Chondrocyte (in vitro differentiated cells): ENCODE data around the gene PCCA. TPM values are rescaled to one million over a fixed set of nuclear protein-coding genes. Genes with fewer than 3 reads are reported as not detected.

Experiments used
- DNase-seq: peaks from one replicate; pipeline ENCODE4 v3.0.0; 2021; ENCODE audit warnings: mixed read lengths, low spot score
- H3K27ac Mint-ChIP-seq: one replicate; pipeline ENCODE4 v1.8.0; 2021; ENCODE audit warnings: mild to moderate bottlenecking, moderate library complexity, mixed read lengths; ENCODE audit not compliant: unreplicated experiment
- H3K27me3 Mint-ChIP-seq: 2 replicates; pipeline ENCODE4 v1.8.0; 2021; ENCODE audit warnings: low read depth, mixed read lengths
- H3K36me3 Mint-ChIP-seq: 2 replicates; pipeline ENCODE4 v1.8.0; 2021; ENCODE audit warnings: low read depth, mixed read lengths
- H3K4me1 Mint-ChIP-seq: 2 replicates; pipeline ENCODE4 v1.8.0; 2021; ENCODE audit warnings: low read depth, mild to moderate bottlenecking, mixed read lengths
- H3K4me3 Mint-ChIP-seq: one replicate; pipeline ENCODE4 v1.8.0; 2021; ENCODE audit warnings: mild to moderate bottlenecking, moderate library complexity, mixed read lengths; ENCODE audit not compliant: unreplicated experiment
- H3K9me3 Mint-ChIP-seq: 2 replicates; pipeline ENCODE4 v1.8.0; 2021; ENCODE audit warnings: low read depth, mixed read lengths
- CTCF ChIP-seq: fragments of 200-600 bp; sonication (generic); IDR thresholded peaks from 2 replicates; pipeline ENCODE4 v1.5.0; 2021; ENCODE audit warnings: antibody characterized with exemption, mild to moderate bottlenecking, moderate library complexity
- total RNA-seq: library from RNA; stranded (reverse); gene quantifications from 3 replicates; pipeline ENCODE4 v1.2.1, GENCODE V29; 2021

Gene PCCA
- total RNA-seq, 1 donor from 2014 or later = 15.1 TPM

GRCh38 chr13:100476963-100477362 is 388.1 kb downstream of the PCCA start:
- Mint-ChIP-seq H3K27me3 (no peaks in the 10 kb centered on the region), H3K4me1 (no peaks in the 10 kb centered on the region), H3K4me3 (no peak overlapping the region), H3K36me3 (no peaks in the 10 kb centered on the region), H3K9me3 (no peaks in the 10 kb centered on the region), H3K27ac (no peak overlapping the region)
- no peak for DNase-seq
- TF ChIP-seq CTCF = no peak

- Mint-ChIP-seq H3K4me3 (no peak overlapping the region), H3K4me1 (no peaks in the 10 kb centered on the region), H3K27me3 (no peaks in the 10 kb centered on the region), H3K9me3 (no peaks in the 10 kb centered on the region), H3K36me3 (no peaks in the 10 kb centered on the region), H3K27ac (no peak overlapping the region)
- TF ChIP-seq CTCF = no peak
- no peak for DNase-seq
These were observed 389.4 kb downstream of the PCCA start for GRCh38 chr13:100478107-100478809.

GRCh38 chr13:100480676-100481075 is 391.8 kb downstream of the PCCA start:
- no peak overlapping the region for H3K27ac Mint-ChIP-seq
- TF ChIP-seq CTCF = no peak

GRCh38 chr13:100483139-100483538 is 394.2 kb downstream of the PCCA start:
- H3K27ac Mint-ChIP-seq = no peak overlapping the region
- DNase-seq = no peak
- no peak for TF ChIP-seq CTCF
- no peaks in the 10 kb centered on the region for H3K27me3 Mint-ChIP-seq
- H3K9me3 Mint-ChIP-seq = no peaks in the 10 kb centered on the region
- no peaks in the 10 kb centered on the region for H3K36me3 Mint-ChIP-seq
- H3K4me3 Mint-ChIP-seq = no peak overlapping the region
- peaks cover 7% of the 10 kb centered on the region for H3K4me1 Mint-ChIP-seq

More at GRCh38 chr13:100480676-100481075, 391.8 kb downstream of the PCCA start:
- Mint-ChIP-seq H3K4me1 (peaks cover 3% of the 10 kb centered on the region), H3K9me3 (no peaks in the 10 kb centered on the region), H3K27me3 (no peaks in the 10 kb centered on the region), H3K36me3 (no peaks in the 10 kb centered on the region), H3K4me3 (no peak overlapping the region)
- DNase-seq = no peak

- no peak overlapping the region for H3K27ac Mint-ChIP-seq
- DNase-seq = no peak
- peaks cover 7% of the 10 kb centered on the region for H3K4me1 Mint-ChIP-seq
- no peaks in the 10 kb centered on the region for H3K9me3 Mint-ChIP-seq
- H3K27me3 Mint-ChIP-seq = no peaks in the 10 kb centered on the region
- no peak for TF ChIP-seq CTCF
- H3K36me3 Mint-ChIP-seq = no peaks in the 10 kb centered on the region
- H3K4me3 Mint-ChIP-seq = no peak overlapping the region
These were observed 395.0 kb downstream of the PCCA start for GRCh38 chr13:100483841-100484381.
